Hepatocyte (in vitro differentiated cells): ENCODE measurements around the gene SUMO4. TPM values are rescaled to one million over a fixed set of nuclear protein-coding genes. Genes with fewer than 3 reads are reported as not detected.

Source experiments
- DNase-seq: peaks from one replicate; pipeline ENCODE4 v3.0.0-alpha.2; 2016; ENCODE audit warnings: low spot score
- H2AFZ ChIP-seq: fragments of 200-600 bp; sonication (generic); 2 replicates; pipeline ENCODE4 v1.6.0; 2016; ENCODE audit warnings: antibody characterized with exemption, mild to moderate bottlenecking
- H3K27ac ChIP-seq: fragments of 200-600 bp; sonication (generic); 2 replicates; pipeline ENCODE4 v1.5.1; 2016; ENCODE audit warnings: mild to moderate bottlenecking
- H3K27me3 ChIP-seq: fragments of 200-600 bp; sonication (generic); 2 replicates; pipeline ENCODE4 v1.6.1; 2016
- H3K36me3 ChIP-seq: fragments of 200-600 bp; sonication (generic); replicated peaks from 2 replicates; pipeline ENCODE4 v1.5.1; 2016; ENCODE audit warnings: low read depth; ENCODE audit not compliant: insufficient read depth
- H3K4me1 ChIP-seq: fragments of 200-600 bp; sonication (generic); 2 replicates; pipeline ENCODE4 v1.5.1; 2016; ENCODE audit warnings: mild to moderate bottlenecking, moderate library complexity; ENCODE audit not compliant: insufficient read depth
- H3K4me2 ChIP-seq: fragments of 200-600 bp; sonication (generic); 2 replicates; pipeline ENCODE4 v1.6.0; 2016
- H3K4me3 ChIP-seq: fragments of 200-600 bp; sonication (generic); 2 replicates; pipeline ENCODE4 v1.5.1; 2016; ENCODE audit warnings: mild to moderate bottlenecking
- H3K79me2 ChIP-seq: fragments of 200-600 bp; sonication (generic); 2 replicates; pipeline ENCODE4 v1.6.0; 2017; ENCODE audit warnings: mild to moderate bottlenecking
- H3K9me2 ChIP-seq: fragments of 200-600 bp; sonication (generic); replicated peaks from 2 replicates; pipeline ENCODE4 v1.6.0; 2017; ENCODE audit warnings: mild to moderate bottlenecking; ENCODE audit not compliant: insufficient read depth
- H3K9me3 ChIP-seq: fragments of 200-600 bp; sonication (generic); 2 replicates; pipeline ENCODE4 v1.5.1; 2016; ENCODE audit warnings: low read depth, mild to moderate bottlenecking
- H4K20me1 ChIP-seq: fragments of 200-600 bp; sonication (generic); 2 replicates; pipeline ENCODE4 v1.6.0; 2016; ENCODE audit warnings: mild to moderate bottlenecking; ENCODE audit not compliant: insufficient read depth, poor library complexity, severe bottlenecking
- EZH2 ChIP-seq: fragments of 200-600 bp; sonication (generic); IDR thresholded peaks from 2 replicates; pipeline ENCODE4 v1.6.1; 2016; ENCODE audit warnings: antibody characterized with exemption, mild to moderate bottlenecking, borderline replicate concordance
- EZH2phosphoT487 ChIP-seq: fragments of 200-600 bp; sonication (generic); IDR thresholded peaks from one replicate; pipeline ENCODE4 v1.6.1; 2018; ENCODE audit warnings: antibody characterized with exemption, mild to moderate bottlenecking, low read depth, moderate library complexity; ENCODE audit not compliant: unreplicated experiment, severe bottlenecking
- WGBS: methylation state at CpG from one replicate; pipeline ENCODE4 v1.1.6; 2016; ENCODE audit warnings: low lambda C conversion rate; ENCODE audit errors: missing lambda C conversion rate; 5-methylcytosine and 5-hydroxymethylcytosine counted together
- polyA plus RNA-seq: library from polyadenylated mRNA; unstranded; fragments of >200 nt; fragmentation: Nextera tagmentation; extraction: Ambion mirVana; gene quantifications from 2 replicates; pipeline ENCODE4 v1.2.1, GENCODE V29; 2016
- total RNA-seq: library from RNA; depleted of rRNA; stranded (reverse); fragments of >200 nt; gene quantifications from 2 replicates; pipeline ENCODE4 v1.2.3, GENCODE V29; 2014
- TF ChIP-seq, protein P1 (sequence below): fragments of 200-600 bp; sonication (generic); IDR thresholded peaks from 2 replicates; pipeline ENCODE4 v1.5.1; 2016; ENCODE audit warnings: antibody characterized with exemption, mild to moderate bottlenecking; ENCODE audit not compliant: poor library complexity

The SUMO4 gene
- total and polyA plus RNA-seq, 2 experiments from 2014 or later, result 0.36 to 2.6 TPM

DNA sequence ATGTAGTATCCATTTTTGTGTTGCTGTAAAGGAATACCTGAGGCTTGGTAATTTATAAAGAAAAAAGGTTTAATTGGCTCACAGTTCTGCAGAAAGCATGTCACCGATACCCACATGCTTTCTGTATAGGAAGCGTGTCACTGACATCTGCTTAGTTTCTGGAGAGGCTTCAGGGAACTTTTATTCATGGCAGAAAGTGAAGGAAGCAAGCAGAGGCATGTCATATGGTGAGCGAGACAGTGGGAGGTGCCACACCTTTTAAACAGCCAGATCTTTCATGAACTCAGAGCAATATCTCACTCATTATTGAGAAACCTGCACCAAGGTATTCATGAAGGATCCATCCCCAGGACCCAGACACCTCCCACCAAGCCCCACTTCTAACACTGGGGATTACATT lies 3.5 kb downstream of the SUMO4 start:
- no peaks in the 10 kb centered on the region for H3K36me3 ChIP-seq
- H3K4me1 ChIP-seq, result no peaks in the 10 kb centered on the region
- H3K27me3 ChIP-seq, result no peaks in the 10 kb centered on the region
- no peak overlapping the region for H2AFZ ChIP-seq
- no peak overlapping the region for H3K4me3 ChIP-seq
- no peak overlapping the region for H3K4me2 ChIP-seq
- H3K27ac ChIP-seq, result no peak overlapping the region
- no peak for TF ChIP-seq EZH2phosphoT487
- TF ChIP-seq, protein P1, sequence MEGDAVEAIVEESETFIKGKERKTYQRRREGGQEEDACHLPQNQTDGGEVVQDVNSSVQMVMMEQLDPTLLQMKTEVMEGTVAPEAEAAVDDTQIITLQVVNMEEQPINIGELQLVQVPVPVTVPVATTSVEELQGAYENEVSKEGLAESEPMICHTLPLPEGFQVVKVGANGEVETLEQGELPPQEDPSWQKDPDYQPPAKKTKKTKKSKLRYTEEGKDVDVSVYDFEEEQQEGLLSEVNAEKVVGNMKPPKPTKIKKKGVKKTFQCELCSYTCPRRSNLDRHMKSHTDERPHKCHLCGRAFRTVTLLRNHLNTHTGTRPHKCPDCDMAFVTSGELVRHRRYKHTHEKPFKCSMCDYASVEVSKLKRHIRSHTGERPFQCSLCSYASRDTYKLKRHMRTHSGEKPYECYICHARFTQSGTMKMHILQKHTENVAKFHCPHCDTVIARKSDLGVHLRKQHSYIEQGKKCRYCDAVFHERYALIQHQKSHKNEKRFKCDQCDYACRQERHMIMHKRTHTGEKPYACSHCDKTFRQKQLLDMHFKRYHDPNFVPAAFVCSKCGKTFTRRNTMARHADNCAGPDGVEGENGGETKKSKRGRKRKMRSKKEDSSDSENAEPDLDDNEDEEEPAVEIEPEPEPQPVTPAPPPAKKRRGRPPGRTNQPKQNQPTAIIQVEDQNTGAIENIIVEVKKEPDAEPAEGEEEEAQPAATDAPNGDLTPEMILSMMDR, result no peak
- no peak for TF ChIP-seq EZH2
- H3K79me2 ChIP-seq, result no peaks in the 10 kb centered on the region
- no peaks in the 10 kb centered on the region for H3K9me3 ChIP-seq
- no peak for DNase-seq
- WGBS, result 97% methylated on average over 3 of the region's 3 CpGs
- H3K9me2 ChIP-seq, result no peaks in the 10 kb centered on the region
- no peaks in the 10 kb centered on the region for H4K20me1 ChIP-seq

DNA sequence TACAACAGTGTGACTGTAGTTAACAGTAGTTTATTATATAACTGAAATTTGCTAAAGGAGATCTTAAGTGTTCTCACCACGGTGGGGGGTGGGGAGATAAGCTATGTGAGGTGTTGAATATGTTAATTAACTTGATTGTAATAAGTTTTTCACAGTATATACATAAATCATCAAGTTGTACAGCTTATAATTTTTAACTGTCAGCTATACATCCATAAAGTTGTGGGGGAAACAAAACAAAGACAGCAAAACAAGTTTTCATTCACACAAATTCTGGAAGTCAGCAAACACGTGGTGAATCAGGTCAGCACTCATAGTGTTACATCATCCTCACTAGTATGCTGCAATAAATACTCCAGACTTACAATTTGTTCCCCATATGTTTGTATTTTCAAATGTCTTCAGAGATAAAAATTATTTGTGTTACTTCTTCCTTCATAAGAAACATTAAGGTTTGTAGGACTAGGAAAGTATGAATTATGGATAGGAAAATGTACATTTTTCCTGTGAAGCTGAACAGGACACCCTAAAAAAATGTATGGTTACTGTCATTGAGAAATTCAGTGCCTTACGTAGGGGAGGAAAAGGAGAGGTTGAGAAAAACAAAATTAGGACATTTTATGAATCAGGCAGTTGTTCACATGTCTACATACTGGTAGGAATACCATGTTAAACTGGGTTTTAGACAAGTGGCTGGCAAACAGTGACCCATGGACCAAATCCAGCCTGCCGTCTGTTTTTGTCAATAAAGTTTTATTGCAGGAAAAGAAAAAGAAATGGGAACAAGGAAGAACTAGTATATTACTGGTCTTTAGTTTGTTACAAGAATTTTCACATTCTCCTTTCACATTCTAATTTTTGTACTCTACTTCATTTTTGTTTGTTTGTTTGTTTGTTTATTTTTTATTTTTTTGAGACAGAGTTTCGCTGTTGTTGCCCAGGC lies 6.0 kb downstream of the SUMO4 start:
- Histone ChIP-seq H2AFZ (no peak overlapping the region), H3K27ac (peak overlapping the region; percentile 42), H4K20me1 (no peaks in the 10 kb centered on the region), H3K36me3 (no peaks in the 10 kb centered on the region), H3K79me2 (no peaks in the 10 kb centered on the region), H3K9me3 (no peaks in the 10 kb centered on the region), H3K4me1 (no peaks in the 10 kb centered on the region), H3K9me2 (no peaks in the 10 kb centered on the region), H3K4me3 (no peak overlapping the region), H3K27me3 (no peaks in the 10 kb centered on the region), H3K4me2 (no peak overlapping the region)
- TF ChIP-seq, protein P1, result no peak
- no peak for TF ChIP-seq EZH2phosphoT487
- no peak for TF ChIP-seq EZH2
- 83% methylated on average over 5 of the region's 5 CpGs for WGBS
- no peak for DNase-seq

DNA sequence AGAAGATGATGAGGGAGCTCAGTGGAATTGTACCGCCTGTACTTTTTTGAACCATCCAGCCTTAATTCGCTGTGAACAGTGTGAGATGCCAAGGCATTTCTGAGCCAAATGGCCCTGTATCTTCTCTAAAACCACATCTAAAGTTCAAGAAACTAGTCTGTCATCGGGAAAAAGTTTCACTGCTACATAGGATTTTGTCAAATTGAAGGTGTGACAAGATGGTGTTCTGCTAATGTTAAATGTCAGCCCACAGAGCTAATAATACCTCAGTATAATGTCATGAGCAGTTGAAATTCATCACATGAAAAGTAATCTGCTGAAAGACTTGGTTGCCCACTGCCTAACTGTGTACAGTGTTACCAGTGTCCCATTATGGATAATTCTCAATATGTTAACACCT lies 9.6 kb downstream of the SUMO4 start:
- Histone ChIP-seq H3K4me1 (no peaks in the 10 kb centered on the region), H2AFZ (no peak overlapping the region), H3K9me3 (no peaks in the 10 kb centered on the region), H3K4me2 (no peak overlapping the region), H3K79me2 (no peaks in the 10 kb centered on the region), H4K20me1 (no peaks in the 10 kb centered on the region), H3K27ac (no peak overlapping the region), H3K9me2 (no peaks in the 10 kb centered on the region), H3K27me3 (no peaks in the 10 kb centered on the region), H3K4me3 (no peak overlapping the region), H3K36me3 (no peaks in the 10 kb centered on the region)
- TF ChIP-seq EZH2phosphoT487 (no peak), EZH2 (no peak)
- TF ChIP-seq, protein P1, result no peak
- DNase-seq, result no peak
- 96% methylated on average over 3 of the region's 3 CpGs for WGBS
